OCI-LY7 (cell line): ENCODE data around the gene ARIH1.
"Not testable (repeated sequence)": the region's sequence is repeated elsewhere in the genome, so short reads cannot be mapped to it uniquely, and the experiment has no call there.

Experiments used
- EZH2phosphoT487 ChIP-seq: fragments of 200-600 bp; sonication (generic); IDR thresholded peaks from 2 replicates; pipeline ENCODE4 v1.6.1; 2018; ENCODE audit warnings: low read depth, borderline replicate concordance, mild to moderate bottlenecking, mixed run types, antibody characterized with exemption, low read length, moderate library complexity, mixed read lengths
- TF ChIP-seq, protein P1 (sequence below): fragments of 200-600 bp; sonication (generic); conservative IDR thresholded peaks from 2 replicates; pipeline ENCODE4 v1.5.1; 2014; ENCODE audit warnings: mild to moderate bottlenecking, antibody characterized with exemption, low read length, moderate library complexity, mixed read lengths

DNA sequence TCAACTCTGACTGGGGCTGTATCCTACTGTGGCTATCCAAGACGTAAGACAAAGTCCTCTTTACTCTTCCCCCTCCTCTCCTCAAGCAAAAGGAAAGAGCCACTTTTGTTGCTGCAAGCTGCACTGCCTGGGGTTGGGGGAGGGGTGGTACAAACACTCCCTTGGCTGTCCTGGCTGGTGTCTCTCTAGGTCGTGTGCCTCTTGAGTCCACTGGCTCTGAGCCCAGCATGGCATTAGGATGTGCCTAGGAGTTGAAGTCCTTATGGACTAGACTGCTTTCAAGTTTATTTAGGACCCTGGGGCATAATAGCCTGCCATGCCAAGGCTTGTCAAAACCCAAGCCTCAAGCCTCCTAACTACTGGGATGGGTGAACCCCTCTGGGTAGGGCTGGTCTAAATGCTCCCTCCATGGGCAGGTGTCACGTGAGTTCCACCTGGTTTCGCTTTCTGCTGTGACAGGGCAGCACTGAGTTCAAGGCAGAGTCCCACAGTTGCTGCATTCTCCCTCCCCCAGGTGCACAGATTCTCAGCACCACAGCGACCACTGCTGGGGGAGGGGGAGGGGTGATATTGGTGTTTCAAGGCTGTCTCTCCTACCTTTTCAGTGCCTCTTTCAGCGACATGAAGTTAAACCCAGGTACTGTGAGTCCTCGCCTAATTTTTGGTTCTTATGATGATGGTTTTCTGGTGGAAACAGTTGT, 141.6 kb downstream of the ARIH1 start:
- TF ChIP-seq, protein P1, sequence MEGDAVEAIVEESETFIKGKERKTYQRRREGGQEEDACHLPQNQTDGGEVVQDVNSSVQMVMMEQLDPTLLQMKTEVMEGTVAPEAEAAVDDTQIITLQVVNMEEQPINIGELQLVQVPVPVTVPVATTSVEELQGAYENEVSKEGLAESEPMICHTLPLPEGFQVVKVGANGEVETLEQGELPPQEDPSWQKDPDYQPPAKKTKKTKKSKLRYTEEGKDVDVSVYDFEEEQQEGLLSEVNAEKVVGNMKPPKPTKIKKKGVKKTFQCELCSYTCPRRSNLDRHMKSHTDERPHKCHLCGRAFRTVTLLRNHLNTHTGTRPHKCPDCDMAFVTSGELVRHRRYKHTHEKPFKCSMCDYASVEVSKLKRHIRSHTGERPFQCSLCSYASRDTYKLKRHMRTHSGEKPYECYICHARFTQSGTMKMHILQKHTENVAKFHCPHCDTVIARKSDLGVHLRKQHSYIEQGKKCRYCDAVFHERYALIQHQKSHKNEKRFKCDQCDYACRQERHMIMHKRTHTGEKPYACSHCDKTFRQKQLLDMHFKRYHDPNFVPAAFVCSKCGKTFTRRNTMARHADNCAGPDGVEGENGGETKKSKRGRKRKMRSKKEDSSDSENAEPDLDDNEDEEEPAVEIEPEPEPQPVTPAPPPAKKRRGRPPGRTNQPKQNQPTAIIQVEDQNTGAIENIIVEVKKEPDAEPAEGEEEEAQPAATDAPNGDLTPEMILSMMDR: 0 out of 2 replicates have a peak, but pooled peaks have one; percentile 26
- TF ChIP-seq EZH2phosphoT487: not testable (repeated sequence)
